WTC11 (cell line): ENCODE data around the gene TNFRSF1B. TPM values are rescaled to one million over a fixed set of nuclear protein-coding genes. Genes with fewer than 3 reads are reported as not detected.

ENCODE experiments used
- ATAC-seq: fragments of 200-7000 bp; cut with Tn5 transposase; 2 replicates; pipeline ENCODE4 v1.10.0; 2021; ENCODE audit warnings: mild to moderate bottlenecking, moderate library complexity
- CTCF ChIA-PET: fragments of 300-600 bp; sonication (Branson Sonifier 250); formaldehyde crosslinking; loops from one replicate; lab custom pipeline; 2021; ENCODE audit warnings: antibody characterized with exemption; lab: Charles Lee
- POLR2A ChIA-PET: fragments of 350-600 bp; sonication (Branson Sonifier 250); formaldehyde crosslinking; loops from one replicate; lab custom pipeline; 2021; ENCODE audit warnings: antibody characterized with exemption; lab: Charles Lee
- DNase-seq: peaks from one replicate; pipeline ENCODE4 v3.0.0; 2021; ENCODE audit warnings: low spot score
- H3K27ac Mint-ChIP-seq: 2 replicates; pipeline ENCODE4 v1.8.0; 2021; ENCODE audit warnings: mixed read lengths
- H3K27me3 Mint-ChIP-seq: 2 replicates; pipeline ENCODE4 v1.8.0; 2021; ENCODE audit warnings: low read depth, mild to moderate bottlenecking, moderate library complexity, mixed read lengths
- H3K36me3 Mint-ChIP-seq: 2 replicates; pipeline ENCODE4 v1.8.0; 2021; ENCODE audit warnings: mixed read lengths
- H3K4me1 Mint-ChIP-seq: 2 replicates; pipeline ENCODE4 v1.8.0; 2022; ENCODE audit warnings: mixed read lengths
- H3K4me3 Mint-ChIP-seq: 2 replicates; pipeline ENCODE4 v1.8.0; 2021; ENCODE audit warnings: mild to moderate bottlenecking, moderate library complexity, mixed read lengths
- H3K9me3 Mint-ChIP-seq: 2 replicates; pipeline ENCODE4 v1.8.0; 2021; ENCODE audit warnings: mixed read lengths
- AFF4 ChIP-seq: sonication (generic); formaldehyde crosslinking; IDR thresholded peaks from 2 replicates; pipeline ENCODE4 v1.8.1; 2023; ENCODE audit warnings: mild to moderate bottlenecking, missing genetic modification reagents, borderline replicate concordance
- CDX4 ChIP-seq: fragments of 250-450 bp; sonication (Bioruptor Pico); IDR thresholded peaks from 2 replicates; pipeline ENCODE4 v1.9.0; 2021; ENCODE audit warnings: moderate library complexity, mild to moderate bottlenecking, inconsistent platforms, borderline replicate concordance
- ELF4 ChIP-seq: sonication (generic); formaldehyde crosslinking; IDR thresholded peaks from 2 replicates; pipeline ENCODE4 v1.8.1; 2022; ENCODE audit warnings: low read depth, mild to moderate bottlenecking, moderate library complexity, missing genetic modification reagents
- EMX1 ChIP-seq: fragments of 250-450 bp; sonication (Bioruptor Pico); IDR thresholded peaks from 2 replicates; pipeline ENCODE4 v1.8.0; 2021; ENCODE audit warnings: mild to moderate bottlenecking
- FOXK1 ChIP-seq: sonication (generic); formaldehyde crosslinking; IDR thresholded peaks from 2 replicates; pipeline ENCODE4 v1.8.0; 2022; ENCODE audit warnings: mild to moderate bottlenecking, moderate library complexity, missing genetic modification reagents
- KAT7 ChIP-seq: sonication (generic); formaldehyde crosslinking; IDR thresholded peaks from 2 replicates; pipeline ENCODE4 v1.8.1; 2023; ENCODE audit warnings: missing genetic modification reagents, mild to moderate bottlenecking, borderline replicate concordance
- MYBL2 ChIP-seq: sonication (generic); formaldehyde crosslinking; IDR thresholded peaks from 2 replicates; pipeline ENCODE4 v1.8.1; 2023; ENCODE audit warnings: mild to moderate bottlenecking, moderate library complexity, missing genetic modification reagents
- NFATC4 ChIP-seq: fragments of 250-450 bp; sonication (Bioruptor Pico); IDR thresholded peaks from 2 replicates; pipeline ENCODE4 v1.9.0; 2021; ENCODE audit warnings: mild to moderate bottlenecking
- NR1H2 ChIP-seq: sonication (generic); formaldehyde crosslinking; IDR thresholded peaks from 2 replicates; pipeline ENCODE4 v1.9.0; 2021; ENCODE audit warnings: mild to moderate bottlenecking, moderate library complexity, missing genetic modification reagents
- OVOL2 ChIP-seq: fragments of 250-450 bp; sonication (Bioruptor Pico); IDR thresholded peaks from 2 replicates; pipeline ENCODE4 v1.9.0; 2021; ENCODE audit warnings: mild to moderate bottlenecking, borderline replicate concordance
- PREB ChIP-seq: sonication (generic); formaldehyde crosslinking; IDR thresholded peaks from 2 replicates; pipeline ENCODE4 v1.8.1; 2022; ENCODE audit warnings: mild to moderate bottlenecking, missing genetic modification reagents, moderate library complexity, borderline replicate concordance
- RORB ChIP-seq: fragments of 250-450 bp; sonication (Bioruptor Pico); IDR thresholded peaks from 2 replicates; pipeline ENCODE4 v1.9.0; 2021; ENCODE audit warnings: mild to moderate bottlenecking
- USF1 ChIP-seq: sonication (generic); formaldehyde crosslinking; IDR thresholded peaks from 2 replicates; pipeline ENCODE4 v1.8.0; 2022; ENCODE audit warnings: mild to moderate bottlenecking, missing genetic modification reagents
- ZMAT4 ChIP-seq: fragments of 250-450 bp; sonication (Bioruptor Pico); IDR thresholded peaks from 2 replicates; pipeline ENCODE4 v1.9.0; 2021; ENCODE audit warnings: mild to moderate bottlenecking
- ZNF121 ChIP-seq: sonication (generic); formaldehyde crosslinking; IDR thresholded peaks from 2 replicates; pipeline ENCODE4 v1.8.0; 2023; ENCODE audit warnings: missing genetic modification reagents
- ZNF423 ChIP-seq: fragments of 250-450 bp; sonication (Bioruptor Pico); IDR thresholded peaks from 2 replicates; pipeline ENCODE4 v2.1.2; 2022; ENCODE audit warnings: mild to moderate bottlenecking, moderate library complexity
- ZNF671 ChIP-seq: fragments of 250-450 bp; sonication (Bioruptor Pico); IDR thresholded peaks from 2 replicates; pipeline ENCODE4 v1.8.0; 2021; ENCODE audit warnings: mild to moderate bottlenecking
- total RNA-seq: library from RNA; stranded (reverse); gene quantifications from 3 replicates; pipeline ENCODE4 v1.2.3, GENCODE V29; 2021

Gene TNFRSF1B
- total RNA-seq, 1 experiment from 2014 or later = 2.7 TPM

- H3K4me1 Mint-ChIP-seq = peaks cover 11% of the 10 kb centered on the region
- POLR2A ChIA-PET = no interaction called here
- no peaks in the 10 kb centered on the region for H3K36me3 Mint-ChIP-seq
- ATAC-seq (no peak), DNase-seq (no peak)
- H3K27ac Mint-ChIP-seq = no peak overlapping the region
- H3K9me3 Mint-ChIP-seq = peaks cover 3% of the 10 kb centered on the region; the same call in 1 of the 2 replicates
- H3K4me3 Mint-ChIP-seq = no peak overlapping the region
- CTCF ChIA-PET = interaction anchor here (0.7 to 2.1 kb wide), 3 partner anchors 29 to 91 kb away, joined by 3 to 11 read pairs (median 4); no protein-coding TSS in a partner anchor
- H3K27me3 Mint-ChIP-seq = peaks cover 16% of the 10 kb centered on the region
- TF ChIP-seq EMX1 (CRISPR knock-in tag) (no peak), NFATC4 (CRISPR knock-in tag) (no peak), ZNF423 (CRISPR knock-in tag) (no peak), NR1H2 (CRISPR knock-in tag) (no peak), CDX4 (no peak), AFF4 (CRISPR knock-in tag) (no peak), USF1 (no peak), RORB (CRISPR knock-in tag) (no peak), ZNF671 (CRISPR knock-in tag) (no peak), OVOL2 (CRISPR knock-in tag) (no peak), ELF4 (CRISPR knock-in tag) (no peak), ZNF121 (no peak), MYBL2 (CRISPR knock-in tag) (no peak), PREB (CRISPR knock-in tag) (no peak)
Observed at GRCh38 chr1:12153181-12153785, 13.5 kb upstream of the TNFRSF1B start.

- DNase-seq (no peak), ATAC-seq (no peak)
- no peaks in the 10 kb centered on the region for H3K9me3 Mint-ChIP-seq
- no peaks in the 10 kb centered on the region for H3K36me3 Mint-ChIP-seq
- TF ChIP-seq KAT7 (CRISPR knock-in tag) = no peak
- TF ChIP-seq ELF4 (CRISPR knock-in tag) = no peak
- no peak for TF ChIP-seq FOXK1 (CRISPR knock-in tag)
- no peak for TF ChIP-seq ZMAT4 (CRISPR knock-in tag)
- ChIA-PET CTCF (interaction anchor here (0.7 to 1.9 kb wide), 4 partner anchors 22 to 150 kb away, joined by 3 to 7 read pairs (median 4); no protein-coding TSS in a partner anchor), POLR2A (interaction anchor here (0.6 kb wide), 1 partner anchor 15 kb away, joined by 3 read pairs; no protein-coding TSS in a partner anchor)
- no peak overlapping the region for H3K27ac Mint-ChIP-seq
- peaks cover 18% of the 10 kb centered on the region for H3K4me1 Mint-ChIP-seq
- no peak overlapping the region for H3K4me3 Mint-ChIP-seq
- H3K27me3 Mint-ChIP-seq = peaks cover 9% of the 10 kb centered on the region; the same call in 1 of the 2 replicates
Observed at GRCh38 chr1:12155328-12155727, 11.5 kb upstream of the TNFRSF1B start.
